Measurements from ENCODE around the gene JMJD1C. TPM values are rescaled to one million over a fixed set of nuclear protein-coding genes. Genes with fewer than 3 reads are reported as not detected.

The JMJD1C gene
- total RNA-seq, 2 experiments from 2014 or later: 389 to 399 TPM

DNA sequence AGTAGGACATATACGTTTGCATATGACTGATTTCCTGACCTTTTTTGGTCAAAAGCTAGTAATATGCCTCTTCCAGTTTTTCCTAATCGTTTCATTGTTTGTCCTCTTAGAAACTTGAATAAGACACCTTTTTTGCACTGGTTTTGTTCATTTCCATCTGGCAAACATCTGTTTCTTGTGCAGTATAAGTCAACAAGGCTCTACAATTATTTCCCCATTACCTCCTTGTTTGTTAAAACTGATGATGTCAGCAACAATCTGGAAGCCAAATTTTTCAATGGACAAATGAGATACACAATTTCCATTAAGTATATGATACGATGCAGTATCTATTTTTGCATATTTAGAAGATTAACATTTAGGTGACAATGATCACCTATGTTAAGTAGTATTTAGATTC is 183.8 kb downstream of the JMJD1C start:
- H3K27ac Mint-ChIP-seq: no peak overlapping the region
- POLR2A ChIA-PET: no interaction called here

DNA sequence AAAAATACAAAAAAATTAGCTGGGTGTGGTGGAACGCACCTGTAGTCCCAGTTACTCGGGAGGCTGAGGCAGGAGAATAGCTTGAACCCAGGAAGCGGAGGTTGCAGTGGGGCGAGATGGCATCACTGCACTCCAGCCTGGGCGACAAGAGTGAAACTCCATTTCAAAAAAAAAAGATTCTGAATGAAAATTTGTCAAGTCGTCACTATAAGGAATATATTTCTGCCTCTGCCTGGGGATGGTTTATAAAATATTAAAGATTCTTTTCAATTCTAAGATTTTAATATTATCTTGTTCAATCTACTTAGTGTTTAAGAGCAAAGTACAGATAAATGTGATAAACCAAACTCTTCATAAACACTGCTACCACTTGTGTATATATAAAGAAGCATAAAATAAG is 185.4 kb downstream of the JMJD1C start:
- Mint-ChIP-seq H3K9me3 (no peaks in the 10 kb centered on the region), H3K36me3 (ENCODE audit: low read depth) (no peaks in the 10 kb centered on the region), H3K4me1 (ENCODE audit: low read depth) (peaks cover 13% of the 10 kb centered on the region), H3K27ac (no peak overlapping the region), H3K4me3 (no peak overlapping the region), H3K27me3 (no peaks in the 10 kb centered on the region)
- TF ChIP-seq, protein P1, sequence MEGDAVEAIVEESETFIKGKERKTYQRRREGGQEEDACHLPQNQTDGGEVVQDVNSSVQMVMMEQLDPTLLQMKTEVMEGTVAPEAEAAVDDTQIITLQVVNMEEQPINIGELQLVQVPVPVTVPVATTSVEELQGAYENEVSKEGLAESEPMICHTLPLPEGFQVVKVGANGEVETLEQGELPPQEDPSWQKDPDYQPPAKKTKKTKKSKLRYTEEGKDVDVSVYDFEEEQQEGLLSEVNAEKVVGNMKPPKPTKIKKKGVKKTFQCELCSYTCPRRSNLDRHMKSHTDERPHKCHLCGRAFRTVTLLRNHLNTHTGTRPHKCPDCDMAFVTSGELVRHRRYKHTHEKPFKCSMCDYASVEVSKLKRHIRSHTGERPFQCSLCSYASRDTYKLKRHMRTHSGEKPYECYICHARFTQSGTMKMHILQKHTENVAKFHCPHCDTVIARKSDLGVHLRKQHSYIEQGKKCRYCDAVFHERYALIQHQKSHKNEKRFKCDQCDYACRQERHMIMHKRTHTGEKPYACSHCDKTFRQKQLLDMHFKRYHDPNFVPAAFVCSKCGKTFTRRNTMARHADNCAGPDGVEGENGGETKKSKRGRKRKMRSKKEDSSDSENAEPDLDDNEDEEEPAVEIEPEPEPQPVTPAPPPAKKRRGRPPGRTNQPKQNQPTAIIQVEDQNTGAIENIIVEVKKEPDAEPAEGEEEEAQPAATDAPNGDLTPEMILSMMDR (IDR thresholded peaks at IDR 0.05): no peak
- Histone ChIP-seq H3K4me3 (ENCODE audit: low read length) (no peak overlapping the region), H3K27ac (ENCODE audit: low read depth in 1 of 2, low read length in 2 of 2) (no peak overlapping the region), H3K4me1 (ENCODE audit: insufficient read depth, low read length) (no peaks in the 10 kb centered on the region), H3K9me3 (ENCODE audit: control insufficient read depth in 1 of 2, insufficient read depth in 1 of 2, low read length in 2 of 2) (no peaks in the 10 kb centered on the region), H3K36me3 (ENCODE audit: insufficient read depth, low read length) (no peaks in the 10 kb centered on the region), H3K27me3 (ENCODE audit: control insufficient read depth in 1 of 2, insufficient read depth in 2 of 2, low read length in 2 of 2) (no peaks in the 10 kb centered on the region)
- ATAC-seq (ENCODE audit: poor library complexity): no peak
- CTCF ChIA-PET: no interaction called here
- DNase-seq: no peak
- intact Hi-C loops (cut with DNase I, micrococcal nuclease): no loop called here
- POLR2A ChIA-PET: no interaction called here

More for the DNA sequence above, 183.8 kb downstream of the JMJD1C start:
- ATAC-seq (ENCODE audit: poor library complexity) (no peak), DNase-seq (no peak)
- Mint-ChIP-seq H3K9me3 (no peaks in the 10 kb centered on the region), H3K4me1 (ENCODE audit: low read depth) (peaks cover 15% of the 10 kb centered on the region), H3K4me3 (no peak overlapping the region), H3K36me3 (ENCODE audit: low read depth) (no peaks in the 10 kb centered on the region), H3K27me3 (no peaks in the 10 kb centered on the region)
- Histone ChIP-seq H3K4me3 (ENCODE audit: low read length) (no peak overlapping the region), H3K36me3 (ENCODE audit: insufficient read depth, low read length) (no peaks in the 10 kb centered on the region), H3K4me1 (ENCODE audit: insufficient read depth, low read length) (no peaks in the 10 kb centered on the region), H3K27me3 (ENCODE audit: control insufficient read depth in 1 of 2, insufficient read depth in 2 of 2, low read length in 2 of 2) (no peaks in the 10 kb centered on the region), H3K9me3 (ENCODE audit: control insufficient read depth in 1 of 2, insufficient read depth in 1 of 2, low read length in 2 of 2) (no peaks in the 10 kb centered on the region), H3K27ac (ENCODE audit: low read depth in 1 of 2, low read length in 2 of 2) (no peak overlapping the region)
- TF ChIP-seq, protein P1 (IDR thresholded peaks at IDR 0.05): no peak
- CTCF ChIA-PET: no interaction called here
- intact Hi-C loops (cut with DNase I, micrococcal nuclease): no loop called here

DNA sequence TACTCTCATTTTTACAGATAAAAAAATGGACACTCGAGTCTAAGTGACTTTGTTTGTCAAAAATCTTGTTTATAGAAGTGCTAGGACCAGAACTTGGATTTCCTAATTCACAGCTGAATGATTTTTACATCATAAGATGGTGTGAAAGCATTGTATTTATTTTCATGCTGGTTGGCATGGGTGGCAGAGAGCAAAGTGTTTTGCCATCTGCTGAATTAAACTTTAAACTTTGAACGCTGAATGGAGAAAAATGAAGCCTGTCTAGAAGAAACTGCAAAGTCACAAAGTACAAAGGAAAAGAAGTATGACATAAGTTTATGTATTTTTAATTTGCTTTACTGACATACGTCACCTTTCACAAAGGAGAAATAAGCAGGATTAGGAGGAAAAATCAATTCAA is 190.7 kb downstream of the JMJD1C start:
- no peaks in the 10 kb centered on the region for H3K27me3 Mint-ChIP-seq
- H3K9me3 ChIP-seq (ENCODE audit: control insufficient read depth in 1 of 2, insufficient read depth in 1 of 2, low read length in 2 of 2): no peaks in the 10 kb centered on the region
- TF ChIP-seq, protein P1 (IDR thresholded peaks at IDR 0.05): no peak
- CTCF ChIA-PET: interaction anchor here (0.5 to 1.8 kb wide), 2 partner anchors 58 to 1373 kb away, joined by 3 to 4 read pairs; partner anchors contain the start of gene ARID5B
- H3K4me3 ChIP-seq (ENCODE audit: low read length): no peak overlapping the region
- POLR2A ChIA-PET: interaction anchor here (0.6 kb wide), 1 partner anchor 49 kb away, joined by 3 read pairs; no protein-coding TSS in a partner anchor
- H3K27ac Mint-ChIP-seq: peak overlapping the region; percentile 88
- H3K4me1 ChIP-seq (ENCODE audit: insufficient read depth, low read length): peaks cover 13% of the 10 kb centered on the region
- H3K9me3 Mint-ChIP-seq: no peaks in the 10 kb centered on the region
- no peaks in the 10 kb centered on the region for H3K27me3 ChIP-seq (ENCODE audit: control insufficient read depth in 1 of 2, insufficient read depth in 2 of 2, low read length in 2 of 2)
- no peak for ATAC-seq (ENCODE audit: poor library complexity)
- no peaks in the 10 kb centered on the region for H3K36me3 Mint-ChIP-seq (ENCODE audit: low read depth)
- H3K4me3 Mint-ChIP-seq: no peak overlapping the region
- H3K36me3 ChIP-seq (ENCODE audit: insufficient read depth, low read length): no peaks in the 10 kb centered on the region
- peaks cover 27% of the 10 kb centered on the region for H3K4me1 Mint-ChIP-seq (ENCODE audit: low read depth)
- no peak for DNase-seq
- no peak overlapping the region for H3K27ac ChIP-seq (ENCODE audit: low read depth in 1 of 2, low read length in 2 of 2)
- intact Hi-C loops (cut with DNase I, micrococcal nuclease): no loop called here

Data from CD4-positive, alpha-beta T cell (primary cell).